GM18951 (cell line): ENCODE data around the gene QSOX1.

ENCODE experiments used
- POLR2A ChIP-seq: IDR thresholded peaks from 4 replicates; pipeline ENCODE4 v1.6.1; 2011; ENCODE audit warnings: mild to moderate bottlenecking; ENCODE audit not compliant: insufficient read length, insufficient read depth; ENCODE audit errors: extremely low read depth
- in situ Hi-C: fragments of 300-500 bp; cut with MboI; formaldehyde crosslinking; loops from one replicate; pipeline ENCODE4 v1.12.0; 2022; ENCODE audit warnings: low sequenced_read_pairs, mixed read lengths, inconsistent platforms; ENCODE audit not compliant: unreplicated experiment

The QSOX1 gene

GRCh38 chr1:180169640-180170195, 15.0 kb downstream of the QSOX1 start:
- no peak for TF ChIP-seq POLR2A
- in situ Hi-C loops: loop anchor here (10.0 kb wide), 1 partner anchor 295 kb away; the partner anchor contains the start of gene TOR1AIP2

GRCh38 chr1:180170546-180171151, 16.0 kb downstream of the QSOX1 start:
- in situ Hi-C loops: loop anchor here (10.0 kb wide), 1 partner anchor 296 kb away; the partner anchor contains the start of gene TOR1AIP2
- no peak for TF ChIP-seq POLR2A

- in situ Hi-C loops: loop anchor here (10.0 kb wide), 1 partner anchor 297 kb away; the partner anchor contains the start of gene TOR1AIP2
These were observed 17.0 kb downstream of the QSOX1 start for GRCh38 chr1:180171691-180172090.

GRCh38 chr1:180173451-180173850, 18.8 kb downstream of the QSOX1 start:
- TF ChIP-seq POLR2A: no peak
- in situ Hi-C loops: loop anchor here (10.0 kb wide), 1 partner anchor 299 kb away; the partner anchor contains the start of gene TOR1AIP2

More at GRCh38 chr1:180171691-180172090, 17.0 kb downstream of the QSOX1 start:
- TF ChIP-seq POLR2A: no peak

GRCh38 chr1:180173952-180174351, 19.3 kb downstream of the QSOX1 start:
- TF ChIP-seq POLR2A: no peak
- in situ Hi-C loops: loop anchor here (10.0 kb wide), 1 partner anchor 299 kb away; the partner anchor contains the start of gene TOR1AIP2

GRCh38 chr1:180175291-180175690, 20.6 kb downstream of the QSOX1 start:
- in situ Hi-C loops: loop anchor here (10.0 to 25.0 kb wide), 2 partner anchors 300 to 463 kb away; partner anchors contain the start of gene TOR1AIP2
- no peak for TF ChIP-seq POLR2A

GRCh38 chr1:180175806-180176205, 21.1 kb downstream of the QSOX1 start:
- TF ChIP-seq POLR2A: no peak
- in situ Hi-C loops: loop anchor here (10.0 to 25.0 kb wide), 2 partner anchors 301 to 464 kb away; partner anchors contain the start of gene TOR1AIP2

GRCh38 chr1:180176965-180177364, 22.3 kb downstream of the QSOX1 start:
- no peak for TF ChIP-seq POLR2A
- in situ Hi-C loops: loop anchor here (10.0 to 25.0 kb wide), 2 partner anchors 302 to 465 kb away; partner anchors contain the start of gene TOR1AIP2

- in situ Hi-C loops: loop anchor here (10.0 to 25.0 kb wide), 2 partner anchors 303 to 466 kb away; partner anchors contain the start of gene TOR1AIP2
- no peak for TF ChIP-seq POLR2A
These were observed 23.3 kb downstream of the QSOX1 start for GRCh38 chr1:180177931-180178330.

GRCh38 chr1:180178511-180179161, 24.0 kb downstream of the QSOX1 start:
- in situ Hi-C loops: loop anchor here (10.0 to 25.0 kb wide), 2 partner anchors 304 to 466 kb away; partner anchors contain the start of gene TOR1AIP2
- no peak for TF ChIP-seq POLR2A

GRCh38 chr1:180179162-180179957, 24.7 kb downstream of the QSOX1 start:
- TF ChIP-seq POLR2A: no peak
- in situ Hi-C loops: loop anchor here (10.0 to 25.0 kb wide), 2 partner anchors 305 to 467 kb away; partner anchors contain the start of gene TOR1AIP2

- TF ChIP-seq POLR2A: no peak
- in situ Hi-C loops: loop anchor here (25.0 kb wide), 1 partner anchor 469 kb away; no protein-coding TSS in a partner anchor
These were observed 26.4 kb downstream of the QSOX1 start for GRCh38 chr1:180181048-180181447.
